HepG2 (cell line): ENCODE measurements around the gene SYNPR. TPM values are rescaled to one million over a fixed set of nuclear protein-coding genes. Genes with fewer than 3 reads are reported as not detected.

Experiments
- ATAC-seq: fragments of 200-7000 bp; cut with Tn5 transposase; 3 replicates; pipeline ENCODE4 v1.9.1; 2020; ENCODE audit warnings: mild to moderate bottlenecking, moderate library complexity
- BruUV-seq: library from RNA; stranded (reverse); fragments of 400-500 nt; replicated peaks from 2 replicates; lab custom pipeline; 2021; lab: Mats Ljungman, UMichigan
- CTCF ChIA-PET: fragments of 300-600 bp; formaldehyde crosslinking; extraction: SDS; loops from one replicate; lab custom pipeline; 2021; ENCODE audit warnings: low total read pairs, inconsistent platforms, low intra/inter-chr PET ratio; lab: Yijun Ruan, JAX
- POLR2A ChIA-PET: fragments of 350-600 bp; sonication (Branson Sonifier 250); formaldehyde crosslinking; loops from one replicate; lab custom pipeline; 2020; ENCODE audit warnings: antibody characterized with exemption, inconsistent platforms; lab: Yijun Ruan, JAX
- DNase-seq: peaks from one replicate; pipeline ENCODE4 v3.0.0-alpha.2; 2015; ENCODE audit warnings: low spot score
- FAIRE-seq: peaks from 3 replicates; lab custom pipeline; 2011; peaks lifted over from hg19 to GRCh38; lab: Jason Lieb, UNC
- H2AFZ ChIP-seq: one replicate; pipeline ENCODE4 v1.6.1; 2011; ENCODE audit warnings: low read length, inconsistent platforms
- H3K27ac ChIP-seq: fragments of 300-600 bp; 3 replicates; pipeline ENCODE4 v1.8.0; 2011; ENCODE audit warnings: mixed run types, mild to moderate bottlenecking, mixed read lengths, low read length, inconsistent platforms; ENCODE audit not compliant: insufficient read depth; ENCODE audit errors: extremely low read length
- H3K27me3 ChIP-seq, 2 experiments: fragments of 200-600 bp in 1 of 2; 2 replicates in 1 of 2; 3 replicates in 1 of 2; pipeline versions ENCODE4 v1.6.0 to v1.8.0; 2011; ENCODE audit warnings: low read length in 2 of 2, mild to moderate bottlenecking in 2 of 2, moderate library complexity in 2 of 2, inconsistent platforms in 1 of 2; ENCODE audit not compliant: insufficient read depth in 2 of 2, control insufficient read depth in 1 of 2
- H3K36me3 ChIP-seq, 2 experiments: fragments of 200-600 bp in 1 of 2; replicated peaks in 1 of 2; 2 replicates in 1 of 2; 3 replicates in 1 of 2; pipeline versions ENCODE4 v1.5.1 to v1.8.0; 2011; ENCODE audit warnings: low read length in 2 of 2, inconsistent platforms in 1 of 2; ENCODE audit not compliant: insufficient read depth in 2 of 2, control insufficient read depth in 1 of 2
- H3K4me1 ChIP-seq: 2 replicates; pipeline ENCODE4 v1.5.1; 2012; ENCODE audit warnings: low read length, inconsistent platforms; ENCODE audit not compliant: insufficient read depth
- H3K4me2 ChIP-seq: 2 replicates; pipeline ENCODE4 v1.6.0; 2011; ENCODE audit warnings: low read depth, low read length, inconsistent platforms
- H3K4me3 ChIP-seq, 3 experiments: fragments of 200-600 bp in 1 of 3; sonication (generic), shearing (Covaris generic) in 1 of 3; replicated peaks in 1 of 3; 2 replicates each; pipeline ENCODE4 v1.5.1; 2011 to 2016; ENCODE audit warnings: low read length in 3 of 3, inconsistent platforms in 2 of 3, low read depth in 2 of 3, mild to moderate bottlenecking in 2 of 3, control low read depth in 1 of 3, mixed read lengths in 1 of 3; ENCODE audit not compliant: insufficient read depth in 1 of 3
- H3K79me2 ChIP-seq: one replicate; pipeline ENCODE4 v1.6.1; 2011; ENCODE audit warnings: low read length, inconsistent platforms; ENCODE audit not compliant: insufficient read depth
- H3K9ac ChIP-seq: 2 replicates; pipeline ENCODE4 v1.6.0; 2011; ENCODE audit warnings: mild to moderate bottlenecking, low read depth, low read length, inconsistent platforms; ENCODE audit not compliant: insufficient read depth
- H3K9me3 ChIP-seq: 2 replicates; pipeline ENCODE4 v1.5.1; 2012; ENCODE audit warnings: mild to moderate bottlenecking, low read length
- H4K20me1 ChIP-seq: 2 replicates; pipeline ENCODE4 v1.6.0; 2011; ENCODE audit warnings: inconsistent platforms, mild to moderate bottlenecking, low read length, moderate library complexity; ENCODE audit not compliant: insufficient read depth
- CSRNP1 ChIP-seq: sonication (generic); formaldehyde crosslinking; IDR thresholded peaks from 2 replicates; pipeline ENCODE4 v1.8.1; 2023; ENCODE audit warnings: mild to moderate bottlenecking, missing genetic modification reagents
- HDAC1 ChIP-seq: sonication (generic); formaldehyde crosslinking; IDR thresholded peaks from 2 replicates; pipeline ENCODE4 v1.5.1; 2020; ENCODE audit warnings: mild to moderate bottlenecking, missing genetic modification reagents
- KDM5B ChIP-seq: sonication (generic); formaldehyde crosslinking; IDR thresholded peaks from 2 replicates; pipeline ENCODE4 v1.4.0; 2020; ENCODE audit warnings: missing genetic modification reagents, mild to moderate bottlenecking, borderline replicate concordance
- MAZ ChIP-seq, 2 experiments: sonication (generic) in 1 of 2; formaldehyde crosslinking in 1 of 2; IDR thresholded peaks; 2 replicates each; pipeline versions ENCODE4 v1.5.0 to v1.6.1; 2012 to 2020; ENCODE audit warnings: low read depth in 2 of 2, mild to moderate bottlenecking in 2 of 2, borderline replicate concordance in 1 of 2, improper control_type of control experiment in 1 of 2, low read length in 1 of 2, missing genetic modification reagents in 1 of 2, moderate library complexity in 1 of 2
- NFIC ChIP-seq: IDR thresholded peaks from 2 replicates; pipeline ENCODE4 v1.6.1; 2012; ENCODE audit warnings: mild to moderate bottlenecking, low read length, inconsistent platforms
- ZNF260 ChIP-seq: sonication (generic); formaldehyde crosslinking; IDR thresholded peaks from 2 replicates; pipeline ENCODE4 v1.4.0; 2020; ENCODE audit warnings: missing genetic modification reagents, low read depth, mild to moderate bottlenecking, borderline replicate concordance
- ZNF3 ChIP-seq: IDR thresholded peaks from 2 replicates; pipeline ENCODE4 v1.7.0; 2017; ENCODE audit warnings: inconsistent platforms
- ZNF329 ChIP-seq: sonication (generic); formaldehyde crosslinking; IDR thresholded peaks from 2 replicates; pipeline ENCODE4 v1.9.0; 2021; ENCODE audit warnings: low read depth, mild to moderate bottlenecking, missing genetic modification reagents
- WGBS: methylation state at CpG from one replicate; pipeline ENCODE4 v1.1.6; 2017; ENCODE audit warnings: low lambda C conversion rate; 5-methylcytosine and 5-hydroxymethylcytosine counted together
- in situ Hi-C: cut with HindIII; loops from 2 replicates; pipeline ENCODE4 v1.10.0; 2017; ENCODE audit warnings: low pct_unique_long_range_greater_than_20kb; ENCODE audit not compliant: extremely low pct_ligation_motif_present
- intact Hi-C: fragments of 100-400 bp; cut with micrococcal nuclease; formaldehyde crosslinking; loops from one replicate; pipeline ENCODE4 v1.10.0; 2022; ENCODE audit not compliant: unreplicated experiment
- polyA plus RNA-seq, 8 experiments: library from polyadenylated mRNA; depleted of rRNA in 3 of 8; stranded (reverse) in 7 of 8; unstranded in 1 of 8; fragments of >200 nt; fragmentation: Illumina TruSeq in 4 of 8; extraction: Trizol in 4 of 8; gene quantifications; 2 replicates each; pipeline versions ENCODE4 v1.2.1 to v1.2.3, GENCODE V29; 2011 to 2016; ENCODE audit warnings: low read depth in 4 of 8, missing spikeins in 1 of 8, mixed read lengths in 1 of 8; ENCODE audit not compliant: insufficient read depth in 1 of 8
- total RNA-seq, 5 experiments: library from RNA; depleted of rRNA; stranded (reverse); fragments of >200 nt; fragmentation: Illumina TruSeq; extraction: Trizol; gene quantifications; 2 replicates each; pipeline ENCODE4 v1.2.3, GENCODE V29; 2016; ENCODE audit warnings: low read depth in 1 of 5

Gene SYNPR
- total and polyA plus RNA-seq, 2 of the 13 experiments (the other 11 are each of a cell fraction or from before 2014, with no cell fraction given): 0.04 TPM; not detected in 1

GRCh38 chr3:63240381-63240902 lies 37.7 kb upstream of the SYNPR start:
- H3K9ac ChIP-seq: no peak overlapping the region
- H3K9me3 ChIP-seq: no peaks in the 10 kb centered on the region
- intact Hi-C loops (no loop called here), in situ Hi-C loops (no loop called here)
- H3K27ac ChIP-seq: no peak overlapping the region
- no peak overlapping the region for H2AFZ ChIP-seq
- no peaks in the 10 kb centered on the region for H3K36me3 ChIP-seq
- FAIRE-seq (no peak), DNase-seq (no peak), ATAC-seq (no peak)
- H4K20me1 ChIP-seq: no peaks in the 10 kb centered on the region
- no peak overlapping the region for H3K4me2 ChIP-seq
- WGBS: 52% methylated on average over 5 of the region's 5 CpGs
- no peaks in the 10 kb centered on the region for H3K27me3 ChIP-seq
- H3K4me3 ChIP-seq: no peak overlapping the region
- no TSS peak for BruUV-seq
- TF ChIP-seq ZNF260 (CRISPR knock-in tag) (no peak), ZNF3 (CRISPR knock-in tag) (no peak), KDM5B (CRISPR knock-in tag) (no peak), HDAC1 (CRISPR knock-in tag) (no peak), CSRNP1 (CRISPR knock-in tag) (no peak), ZNF329 (no peak), NFIC (no peak), MAZ (IDR thresholded peaks at IDR 0.05; ENCODE audit: borderline replicate concordance, low read depth, low read length) (no peak), MAZ (CRISPR knock-in tag; IDR thresholded peaks at IDR 0.05; ENCODE audit: low read depth) (no peak)
- no peaks in the 10 kb centered on the region for H3K79me2 ChIP-seq
- H3K4me1 ChIP-seq: no peaks in the 10 kb centered on the region
- POLR2A ChIA-PET: no interaction called here
- CTCF ChIA-PET: no interaction called here
